NCI-H2171 (cell line): ENCODE measurements around the gene IFNGR1.

Source experiments
- DNase-seq: peaks from one replicate; lab custom pipeline; 2025; lab: John Stamatoyannopoulos, UW

The IFNGR1 gene

DNA sequence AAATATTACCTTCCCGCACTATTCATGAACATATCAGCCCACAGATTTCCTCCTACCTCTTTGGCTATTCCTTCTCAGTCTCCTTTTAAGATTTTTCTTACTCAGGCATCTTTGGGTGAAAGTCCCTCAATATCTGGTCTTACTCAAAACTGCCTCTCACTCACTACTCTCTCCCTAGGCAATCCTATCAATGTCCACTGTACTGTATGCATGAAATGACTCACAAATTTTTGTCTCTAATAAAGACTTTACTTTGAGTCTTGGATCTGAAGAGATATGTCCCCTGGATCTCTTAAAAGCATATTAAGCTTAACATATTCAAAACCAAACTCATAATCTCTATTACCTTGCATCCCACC is 70.2 kb downstream of the IFNGR1 start:
- no peak for DNase-seq

- DNase-seq, result no peak
Measured at GRCh38 chr6:137148306-137149034, 70.7 kb downstream of the IFNGR1 start.
